IPS DF 4.7 (cell line): Measurements from ENCODE around the gene PLEKHA6.

Source experiments
- DNase-seq: peaks from one replicate; pipeline ENCODE4 v3.0.0-alpha.2; 2013; ENCODE audit warnings: low spot score; ENCODE audit errors: extremely low read depth

PLEKHA6 gene

DNA sequence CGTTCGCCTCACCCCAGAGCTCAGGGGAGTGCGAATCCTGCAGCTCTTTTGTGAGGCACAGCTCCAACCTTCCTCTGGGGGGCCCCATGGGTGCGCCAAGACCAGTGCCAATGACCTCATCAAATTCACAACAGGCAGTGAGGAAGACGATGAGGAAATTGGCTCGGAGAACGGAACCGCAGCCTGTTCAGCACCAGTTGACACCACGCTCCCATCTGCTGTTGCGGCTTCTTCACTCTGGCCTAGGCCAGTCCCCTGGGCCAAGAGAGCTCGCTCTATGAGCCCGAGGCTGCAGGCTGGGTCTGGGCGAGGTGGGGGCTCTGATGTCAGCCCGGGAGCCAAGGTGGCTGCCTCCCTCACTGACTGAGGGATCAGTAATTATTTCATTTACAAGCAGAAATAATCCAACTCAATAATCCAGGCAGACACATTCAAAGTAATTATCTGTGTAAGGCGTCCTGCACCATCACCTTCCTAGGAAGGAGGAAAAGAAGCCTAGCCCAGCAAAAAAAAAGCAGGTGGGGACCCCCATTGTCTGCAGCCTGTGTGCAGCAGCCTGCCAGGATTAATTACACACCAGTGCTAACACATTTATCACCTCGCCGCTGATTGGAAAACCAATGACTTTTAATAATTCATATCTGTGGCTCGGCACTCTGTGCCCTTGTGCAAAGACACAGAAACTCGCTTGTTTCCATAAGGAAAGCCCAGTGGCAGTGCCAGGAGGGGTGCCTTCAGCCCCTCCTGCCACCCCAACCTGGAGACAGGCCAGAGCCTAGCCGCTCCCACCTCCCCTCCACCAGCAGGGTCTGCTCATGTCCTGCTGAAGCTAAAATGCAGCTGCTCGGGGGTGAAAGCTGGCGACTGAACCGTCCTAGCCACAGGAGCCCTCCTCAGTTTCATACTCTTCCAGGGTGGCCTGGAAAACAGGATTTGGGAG, 1.9 kb downstream of the PLEKHA6 start:
- no peak for DNase-seq

DNA sequence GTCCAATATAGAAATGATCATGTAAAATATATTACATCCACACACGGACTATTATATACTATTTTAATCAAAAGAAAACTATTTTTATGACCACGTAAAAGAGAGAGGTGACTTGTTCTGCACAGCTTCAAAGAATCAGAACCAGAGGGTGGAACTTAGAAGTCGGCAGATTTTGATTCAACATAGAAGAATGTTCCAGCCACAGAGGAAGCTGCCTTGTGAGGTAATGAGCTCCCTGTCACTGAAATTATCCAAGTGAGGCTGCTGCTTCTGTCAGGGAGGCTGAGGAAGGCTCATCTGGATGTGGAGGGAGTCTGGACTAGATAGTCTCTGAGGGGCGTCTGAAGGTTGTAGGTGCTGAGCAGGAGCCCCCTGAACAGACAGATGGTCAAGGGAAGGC, 2.7 kb downstream of the PLEKHA6 start:
- no peak for DNase-seq

DNA sequence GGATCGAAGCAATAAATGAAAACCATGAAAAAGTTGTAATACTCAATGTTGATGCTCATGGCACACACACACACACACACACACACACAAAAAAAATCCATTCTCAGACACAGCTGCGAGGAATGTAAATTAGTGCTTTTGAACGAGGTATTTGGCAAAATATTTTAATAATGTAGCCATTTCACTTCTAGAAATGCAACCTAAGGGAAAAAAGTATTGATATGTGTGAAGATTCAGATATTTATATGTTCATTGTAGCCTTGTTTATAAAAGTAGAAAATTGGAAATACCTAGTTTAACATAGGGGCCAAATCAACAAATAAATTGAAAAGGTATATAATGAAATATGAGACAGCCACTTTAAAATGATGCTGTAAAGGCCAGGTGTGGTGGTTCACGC, 3.8 kb downstream of the PLEKHA6 start:
- DNase-seq: no peak

- no peak for DNase-seq
Observed at GRCh38 chr1:204354579-204354978, 5.2 kb downstream of the PLEKHA6 start.

DNA sequence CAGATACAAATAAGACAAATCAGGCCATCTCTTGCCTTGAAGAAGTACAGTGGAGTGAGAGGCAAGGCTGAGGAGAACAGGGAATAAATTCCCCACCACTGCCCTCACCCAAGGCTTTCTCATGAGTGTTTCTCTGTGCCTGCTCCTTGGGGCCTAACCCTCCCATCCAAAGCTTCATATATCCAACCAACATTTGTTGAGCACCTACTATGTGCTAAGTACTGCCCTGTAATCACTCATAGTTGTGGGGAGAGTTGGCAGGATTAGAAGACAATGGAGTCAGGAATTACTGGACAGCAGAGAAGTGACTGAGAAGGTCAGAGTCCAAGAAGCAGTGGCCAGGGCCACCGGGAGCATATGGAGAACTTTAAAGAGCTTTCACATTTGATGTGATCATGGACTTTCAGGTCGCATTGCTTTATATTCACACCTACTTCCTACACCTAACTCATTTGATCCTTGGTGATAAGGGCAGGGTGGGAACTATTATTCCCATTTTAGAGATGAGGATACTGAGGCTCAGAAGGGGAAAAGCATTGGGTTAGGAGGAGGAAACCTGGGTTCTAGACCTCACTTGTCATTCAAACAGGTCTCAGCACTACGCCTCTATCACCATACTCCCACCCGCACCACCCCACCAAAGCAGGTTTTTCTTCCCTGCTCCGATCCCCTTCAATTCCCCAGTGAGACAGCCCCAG, 6.4 kb downstream of the PLEKHA6 start:
- DNase-seq: no peak

- DNase-seq: peak; percentile 58
Observed at GRCh38 chr1:204350857-204351573, 8.7 kb downstream of the PLEKHA6 start.

DNA sequence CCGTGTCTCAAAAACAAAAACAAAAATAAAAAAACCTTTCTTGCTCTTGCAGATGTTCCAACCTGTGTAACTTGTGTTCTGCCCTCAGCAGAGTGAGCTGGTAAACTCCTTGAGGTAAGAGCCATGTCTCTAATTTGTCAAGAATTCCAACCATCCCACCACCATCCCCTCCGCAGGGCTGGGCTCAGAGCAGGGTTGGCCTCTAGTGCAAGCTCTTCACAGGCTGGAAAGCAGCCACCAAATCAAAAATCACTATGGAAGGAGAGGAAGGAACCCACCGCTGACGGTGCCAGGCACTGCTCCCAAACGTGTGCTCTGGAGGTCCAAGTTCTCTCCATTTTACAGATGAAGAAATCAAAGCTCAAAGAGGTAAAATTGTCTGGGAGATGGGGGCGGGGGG, 9.4 kb downstream of the PLEKHA6 start:
- DNase-seq: no peak

GRCh38 chr1:204349602-204350001, 10.1 kb downstream of the PLEKHA6 start:
- DNase-seq: no peak

DNA sequence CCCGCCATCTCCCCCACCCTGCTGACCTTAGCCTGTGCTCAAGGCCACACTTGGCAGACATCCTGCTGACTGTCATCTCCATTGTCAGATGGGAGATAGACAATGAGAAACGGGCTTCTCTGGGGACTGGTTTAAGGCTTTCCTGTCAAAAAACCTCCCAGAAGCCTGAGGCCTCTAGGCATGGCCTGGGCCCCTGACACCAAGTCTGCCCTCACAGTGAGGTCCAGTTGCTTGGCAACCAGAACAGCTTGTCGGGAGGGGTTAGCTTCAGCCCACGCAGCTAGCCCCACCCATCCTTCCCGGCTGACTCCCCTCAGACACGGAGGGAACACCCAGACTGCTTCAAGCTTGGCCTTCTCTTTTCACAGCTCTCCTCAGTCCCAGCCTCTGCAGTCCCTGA, 11.0 kb downstream of the PLEKHA6 start:
- DNase-seq: no peak

DNA sequence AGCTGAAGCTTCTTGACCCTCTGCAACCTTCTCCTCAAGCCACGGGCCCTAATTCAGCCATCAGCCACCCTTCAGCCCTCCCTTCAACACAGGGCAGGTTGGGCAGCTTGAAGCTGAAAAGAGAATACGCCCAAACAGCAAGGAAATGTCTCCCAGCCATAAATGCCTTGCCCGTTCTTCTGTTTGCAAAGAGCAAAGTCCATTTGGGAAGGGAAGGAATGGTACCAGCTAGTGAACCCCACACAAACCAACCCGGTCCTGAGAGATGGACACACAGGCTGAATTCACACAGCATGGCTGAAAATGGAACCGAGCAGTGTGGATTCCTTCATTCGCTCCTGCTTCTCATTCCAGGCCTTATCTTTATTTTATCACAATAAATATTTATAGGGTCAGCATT, 11.5 kb downstream of the PLEKHA6 start:
- DNase-seq: no peak

DNA sequence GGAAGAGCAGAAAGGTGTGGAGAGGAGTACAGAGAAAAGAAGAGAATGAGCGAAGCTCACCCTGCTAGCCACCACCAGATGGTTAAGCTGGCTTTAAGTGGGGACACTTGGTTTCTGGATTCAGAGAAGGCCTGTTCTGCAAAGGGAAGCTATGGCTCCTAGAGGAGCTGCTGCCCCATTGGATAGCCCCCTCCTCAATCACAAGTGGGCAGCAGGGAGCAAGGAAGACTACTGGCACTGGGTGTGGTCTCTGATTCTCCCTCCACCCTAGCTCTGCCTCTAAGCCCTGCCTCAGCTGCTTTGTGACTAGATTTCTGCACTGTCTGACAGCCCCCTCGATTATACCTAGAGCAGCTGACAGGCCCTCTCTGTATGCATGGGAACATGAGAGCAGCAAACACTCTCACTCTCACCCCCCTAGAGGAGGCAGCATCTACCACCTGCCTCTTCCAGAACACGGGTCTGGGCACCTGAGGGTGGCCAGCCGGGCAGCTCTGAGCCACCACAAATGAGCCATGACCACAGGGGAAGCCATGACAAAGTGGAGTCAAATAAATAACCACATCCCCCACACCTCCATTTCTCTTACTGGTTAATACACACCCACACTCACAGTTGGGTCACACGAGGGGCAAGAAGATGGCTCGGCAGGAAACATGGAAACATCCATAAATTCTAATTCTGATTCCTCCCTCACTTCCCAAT, 13.6 kb downstream of the PLEKHA6 start:
- DNase-seq: no peak

- no peak for DNase-seq
Observed at GRCh38 chr1:204345438-204345841, 14.3 kb downstream of the PLEKHA6 start.

- no peak for DNase-seq
Observed at GRCh38 chr1:204344665-204345355, 14.9 kb downstream of the PLEKHA6 start.

DNA sequence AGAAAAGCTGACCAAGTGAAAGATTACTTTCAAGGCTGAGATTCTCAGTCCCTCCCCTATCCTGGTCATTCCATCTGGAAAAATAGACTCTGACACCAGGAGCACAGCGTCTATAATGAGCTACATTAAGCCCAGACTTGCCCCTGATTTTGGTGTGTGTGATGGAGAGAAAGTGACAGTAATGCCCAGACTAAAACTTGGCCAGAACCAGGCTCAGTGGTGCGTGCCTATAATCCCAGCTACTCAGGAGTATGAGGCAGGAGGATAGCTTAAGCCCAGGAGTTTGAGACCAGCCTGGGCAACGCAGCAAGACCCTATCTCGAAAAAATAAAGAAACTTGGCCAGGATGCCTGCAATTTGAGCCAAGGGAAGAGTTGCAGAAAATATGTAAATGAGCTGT, 15.9 kb downstream of the PLEKHA6 start:
- DNase-seq: no peak

- DNase-seq: no peak
Observed at GRCh38 chr1:204343247-204343646, 16.5 kb downstream of the PLEKHA6 start.

DNA sequence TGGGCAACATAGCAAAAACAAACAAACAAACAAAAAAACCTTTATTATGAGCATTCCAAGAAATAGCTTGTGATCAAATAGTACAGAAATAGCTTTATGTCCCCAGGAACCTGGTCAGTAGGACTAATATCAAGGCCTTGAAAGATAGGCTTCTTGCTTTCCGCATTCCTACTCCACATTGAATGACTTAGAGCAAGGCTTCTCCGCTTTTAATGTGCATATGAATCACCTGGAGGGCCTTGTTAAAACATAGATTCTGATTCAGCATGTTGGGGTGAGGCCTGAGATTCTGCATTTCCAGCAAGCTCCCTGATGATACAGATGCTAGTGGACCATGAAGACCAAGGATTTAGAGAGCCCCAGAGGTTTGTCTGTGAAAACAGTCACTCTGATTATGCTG, 17.4 kb downstream of the PLEKHA6 start:
- DNase-seq: no peak

DNA sequence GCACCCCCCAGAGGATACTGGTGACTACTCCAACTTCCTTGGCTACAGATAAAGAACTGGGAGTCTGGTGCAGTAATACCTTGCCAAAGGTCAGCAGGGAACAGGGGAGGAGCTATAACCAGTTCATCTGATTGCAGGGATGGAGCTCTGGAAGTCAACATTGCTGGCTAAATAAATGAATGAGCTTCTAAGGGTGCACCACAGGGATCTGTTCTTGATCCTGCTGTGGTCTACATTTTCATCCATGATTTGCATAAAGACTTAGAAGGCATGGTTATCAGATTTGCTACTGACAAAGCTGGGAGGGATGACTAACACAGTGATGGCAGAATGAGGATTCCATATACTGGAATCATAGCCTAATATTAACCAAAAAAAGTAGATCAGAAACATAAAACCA, 18.3 kb downstream of the PLEKHA6 start:
- DNase-seq: no peak

GRCh38 chr1:204340081-204340889, 19.4 kb downstream of the PLEKHA6 start:
- no peak for DNase-seq

DNA sequence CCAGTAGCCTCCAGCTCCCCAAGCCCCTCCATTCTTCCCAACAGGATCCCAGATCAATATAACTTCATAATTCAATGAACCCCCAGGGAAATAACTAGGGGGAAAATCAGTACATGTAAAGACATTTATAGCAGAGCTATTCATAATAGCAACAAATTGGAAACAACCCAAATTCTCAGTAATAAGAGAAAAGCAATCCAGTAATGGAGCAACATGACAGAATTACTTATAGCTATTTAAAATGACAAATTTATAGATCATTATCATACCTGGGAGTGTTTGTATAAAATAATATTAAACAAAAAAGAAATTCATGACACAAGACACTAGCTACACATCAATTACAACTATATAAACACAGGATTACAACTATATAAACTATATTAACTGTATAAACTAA, 20.2 kb downstream of the PLEKHA6 start:
- DNase-seq: no peak

GRCh38 chr1:204338997-204339396, 20.7 kb downstream of the PLEKHA6 start:
- no peak for DNase-seq
